ENCODE measurements around the gene SORCS2. TPM values are rescaled to one million over a fixed set of nuclear protein-coding genes. Genes with fewer than 3 reads are reported as not detected.

The SORCS2 gene
- total and polyA plus RNA-seq, 2 of the 4 experiments (the other 2 are of a cell fraction): 0.36 to 0.62 TPM

GRCh38 chr4:7388627-7389026 is 196.3 kb downstream of the SORCS2 start:
- TF ChIP-seq RFX5 (IDR thresholded peaks at IDR 0.05; ENCODE audit: low read depth, low read length) (no peak), CEBPB (IDR thresholded peaks at IDR 0.05; ENCODE audit: low read depth, low read length) (no peak), MAZ (IDR thresholded peaks at IDR 0.05; ENCODE audit: borderline replicate concordance, low read depth, low read length) (no peak)
- TF ChIP-seq, protein P1, sequence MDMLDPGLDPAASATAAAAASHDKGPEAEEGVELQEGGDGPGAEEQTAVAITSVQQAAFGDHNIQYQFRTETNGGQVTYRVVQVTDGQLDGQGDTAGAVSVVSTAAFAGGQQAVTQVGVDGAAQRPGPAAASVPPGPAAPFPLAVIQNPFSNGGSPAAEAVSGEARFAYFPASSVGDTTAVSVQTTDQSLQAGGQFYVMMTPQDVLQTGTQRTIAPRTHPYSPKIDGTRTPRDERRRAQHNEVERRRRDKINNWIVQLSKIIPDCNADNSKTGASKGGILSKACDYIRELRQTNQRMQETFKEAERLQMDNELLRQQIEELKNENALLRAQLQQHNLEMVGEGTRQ (IDR thresholded peaks at IDR 0.05; ENCODE audit: low read depth, low read length): no peak
- BruUV-seq (replicated peaks): no TSS peak
- no peak overlapping the region for H2AK9ac ChIP-seq (replicated peaks; ENCODE audit: low read depth, low read length, poor library complexity)
- H2BK5ac ChIP-seq (ENCODE audit: low read depth, low read length, poor library complexity, severe bottlenecking): no peak overlapping the region
- H2BK20ac ChIP-seq (ENCODE audit: low read depth, low read length): no peak overlapping the region
- DNase-seq (no peak), ATAC-seq (ENCODE audit: low read depth) (no peak)
- no peaks in the 10 kb centered on the region for H3K9me3 ChIP-seq (ENCODE audit: control insufficient read depth, insufficient read depth, low read length)
- no peaks in the 10 kb centered on the region for H3K79me1 ChIP-seq (ENCODE audit: low read depth in 1 of 2, low read length in 2 of 2)
- peaks cover 20% of the 10 kb centered on the region for H3K27me3 ChIP-seq (ENCODE audit: control insufficient read depth, insufficient read depth, low read length)
- intact Hi-C loops (cut with micrococcal nuclease): no loop called here
- WGBS, 2 experiments (ENCODE audit: extremely low coverage in 2 of 2, insufficient read length in 1 of 2): no CpG with 5 or more reads among the region's 13 CpGs
- H3K56ac ChIP-seq (ENCODE audit: extremely low read depth, insufficient read depth, low read length): no peak overlapping the region
- dilution Hi-C loops (cut with HindIII; ENCODE audit: low sequenced_read_pairs, unreplicated experiment): no loop called here
- CTCF ChIA-PET: no interaction called here
- no peak overlapping the region for H3K27ac ChIP-seq (ENCODE audit: insufficient read depth, low read length)
- H2BK120ac ChIP-seq (ENCODE audit: low read depth, low read length): no peak overlapping the region
- no peaks in the 10 kb centered on the region; the same call in 1 of the 2 replicates for H4K20me1 ChIP-seq (ENCODE audit: insufficient read depth, low read length)
- H3K4ac ChIP-seq (ENCODE audit: low read depth, low read length): no peak overlapping the region
- no peak overlapping the region for H2AK5ac ChIP-seq (ENCODE audit: low read depth, low read length)
- no peak overlapping the region for H2BK15ac ChIP-seq (ENCODE audit: low read depth, low read length)
- no peaks in the 10 kb centered on the region for H3K36me3 ChIP-seq (ENCODE audit: control insufficient read depth, insufficient read depth, low read length)
- in situ Hi-C loops (cut with MboI; ENCODE audit: low sequenced_read_pairs): no loop called here
- H4K8ac ChIP-seq (ENCODE audit: low read depth in 2 of 2, low read length in 2 of 2): no peak overlapping the region
- H3K4me3 ChIP-seq (ENCODE audit: insufficient read depth, low read depth, low read length): no peak overlapping the region
- no peak overlapping the region for H4K5ac ChIP-seq (ENCODE audit: low read depth, low read length)
- no peak overlapping the region for H2AFZ ChIP-seq (replicated peaks; ENCODE audit: low read length, poor library complexity)
- H3K9ac ChIP-seq (ENCODE audit: low read depth, low read length): no peak overlapping the region
- POLR2A ChIA-PET (ENCODE audit: unreplicated experiment): no interaction called here
- H4K91ac ChIP-seq (ENCODE audit: insufficient read depth, low read depth, low read length): no peak overlapping the region
- no peak overlapping the region for H3K4me2 ChIP-seq (ENCODE audit: low read depth, low read length)
- no peak overlapping the region for H3K23ac ChIP-seq (ENCODE audit: low read depth, low read length)
- no peaks in the 10 kb centered on the region for H3K4me1 ChIP-seq (ENCODE audit: control insufficient read depth, insufficient read depth, low read length)
- no peak overlapping the region for H3K18ac ChIP-seq (ENCODE audit: low read depth, low read length)
- no peaks in the 10 kb centered on the region for H3K9me1 ChIP-seq (ENCODE audit: insufficient read depth, low read length)
- no peak overlapping the region for H3K14ac ChIP-seq (replicated peaks; ENCODE audit: low read depth, low read length)
